Measurements from ENCODE around the gene IDH3G. TPM values are rescaled to one million over a fixed set of nuclear protein-coding genes. Genes with fewer than 3 reads are reported as not detected.

IDH3G gene
- total RNA-seq, 4 donors from 2014 or later, result 48.4 to 88.5 (median 67.2) TPM

GRCh38 chrX:153766098-153766817, 27.9 kb downstream of the IDH3G start:
- peak overlapping the region in 1 of 2 donors; percentile 13 for H3K4me3 ChIP-seq
- peak overlapping the region; percentile 42 to 77 for H3K27ac ChIP-seq
- no peaks in the 10 kb centered on the region for H3K36me3 ChIP-seq
- no peaks in the 10 kb centered on the region for H3K27me3 ChIP-seq
- no peaks in the 10 kb centered on the region for H3K9me3 ChIP-seq
- no peaks in the 10 kb centered on the region for H3K4me1 ChIP-seq
- intact Hi-C loops (cut with DNase I; ENCODE audit: low total_unique reads), result no loop called here
- peak; percentile 39 to 40 for DNase-seq
- no peak for TF ChIP-seq POLR2A (IDR thresholded peaks at IDR 0.05)
- no peak for TF ChIP-seq CTCF (IDR thresholded peaks at IDR 0.05)

DNA sequence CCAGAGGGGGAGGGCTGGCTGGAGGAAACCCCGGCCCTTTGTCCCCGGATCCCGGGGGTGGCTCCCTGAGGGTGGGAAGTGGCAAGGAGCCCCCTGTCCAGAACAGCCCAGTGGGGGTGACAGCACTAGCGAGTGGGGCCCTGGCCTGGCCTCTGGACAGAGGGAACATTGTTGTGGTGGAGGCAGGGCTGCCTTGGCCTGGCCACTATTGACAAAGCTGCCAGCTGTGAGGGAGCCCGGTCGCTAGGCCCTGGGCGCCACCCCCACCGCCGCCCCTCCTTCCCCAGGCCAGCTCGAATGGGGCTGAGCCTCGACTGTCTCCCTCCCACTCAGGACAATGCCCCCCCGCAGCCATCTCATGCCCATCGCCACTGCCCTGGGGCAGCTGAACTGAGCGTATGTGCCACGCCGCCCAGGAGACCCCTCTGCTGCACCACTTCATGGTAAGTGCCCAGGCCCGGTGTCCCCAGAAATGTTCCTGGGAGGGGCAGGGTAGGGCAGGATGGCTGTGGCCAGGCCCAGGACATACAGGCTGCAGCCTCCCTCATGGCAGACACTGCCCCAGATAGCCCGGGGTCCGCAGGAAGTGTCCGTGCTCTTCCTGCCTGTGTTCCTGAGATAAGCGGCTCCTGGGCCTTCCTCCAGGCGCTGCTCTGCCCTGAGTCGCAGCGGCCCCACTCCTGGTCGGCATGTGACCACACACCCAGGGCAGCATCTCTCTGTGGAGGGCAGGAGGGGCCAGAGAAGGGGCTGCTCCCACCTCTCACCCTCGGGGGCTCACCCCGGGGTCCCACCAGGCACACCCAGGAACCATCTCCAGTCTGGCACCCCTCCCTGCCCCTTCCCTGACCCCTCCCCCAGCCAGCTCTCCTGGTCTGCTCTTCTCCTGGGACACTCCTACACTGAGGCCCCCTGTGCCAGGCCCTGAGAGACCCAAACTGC, 28.8 kb downstream of the IDH3G start:
- Histone ChIP-seq H3K27me3 (no peaks in the 10 kb centered on the region), H3K9me3 (no peaks in the 10 kb centered on the region), H3K27ac (peak overlapping the region; percentile 42 to 77), H3K4me3 (peak overlapping the region in 1 of 2 donors; percentile 13), H3K4me1 (no peaks in the 10 kb centered on the region), H3K36me3 (no peaks in the 10 kb centered on the region)
- intact Hi-C loops (cut with DNase I; ENCODE audit: low total_unique reads), result no loop called here
- TF ChIP-seq POLR2A (IDR thresholded peaks at IDR 0.05), result no peak
- no peak for TF ChIP-seq CTCF (IDR thresholded peaks at IDR 0.05)
- peak; percentile 24 to 36 for DNase-seq

DNA sequence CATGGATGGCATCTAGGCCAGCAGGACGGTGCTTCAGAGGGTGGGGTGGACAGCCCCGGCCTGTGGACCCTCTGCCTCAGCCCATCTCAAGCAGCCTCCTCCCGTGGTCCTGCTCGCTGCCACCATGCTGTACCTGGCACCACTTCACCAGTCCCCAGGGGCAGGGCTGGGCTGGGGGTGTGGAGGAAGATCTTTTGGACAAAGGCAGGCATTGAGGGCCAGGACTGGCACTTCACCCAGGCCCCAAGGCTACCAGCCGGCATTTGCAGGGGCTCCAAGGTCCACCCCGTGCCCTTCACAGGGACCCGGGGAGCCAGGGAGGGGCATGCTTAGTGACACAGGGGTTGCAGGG, 29.4 kb downstream of the IDH3G start:
- H3K4me3 ChIP-seq, result peak overlapping the region in 1 of 2 donors; percentile 13
- no peaks in the 10 kb centered on the region for H3K9me3 ChIP-seq
- peak; percentile 16 to 17 for DNase-seq
- TF ChIP-seq CTCF (IDR thresholded peaks at IDR 0.05) (no peak), POLR2A (IDR thresholded peaks at IDR 0.05) (no peak)
- peak overlapping the region in 1 of 2 donors; percentile 77 for H3K27ac ChIP-seq
- intact Hi-C loops (cut with DNase I; ENCODE audit: low total_unique reads), result loop anchor here (5.0 kb wide), 1 partner anchor 188 kb away; no protein-coding TSS in a partner anchor
- H3K27me3 ChIP-seq, result no peaks in the 10 kb centered on the region
- H3K36me3 ChIP-seq, result no peaks in the 10 kb centered on the region
- no peaks in the 10 kb centered on the region for H3K4me1 ChIP-seq

DNA sequence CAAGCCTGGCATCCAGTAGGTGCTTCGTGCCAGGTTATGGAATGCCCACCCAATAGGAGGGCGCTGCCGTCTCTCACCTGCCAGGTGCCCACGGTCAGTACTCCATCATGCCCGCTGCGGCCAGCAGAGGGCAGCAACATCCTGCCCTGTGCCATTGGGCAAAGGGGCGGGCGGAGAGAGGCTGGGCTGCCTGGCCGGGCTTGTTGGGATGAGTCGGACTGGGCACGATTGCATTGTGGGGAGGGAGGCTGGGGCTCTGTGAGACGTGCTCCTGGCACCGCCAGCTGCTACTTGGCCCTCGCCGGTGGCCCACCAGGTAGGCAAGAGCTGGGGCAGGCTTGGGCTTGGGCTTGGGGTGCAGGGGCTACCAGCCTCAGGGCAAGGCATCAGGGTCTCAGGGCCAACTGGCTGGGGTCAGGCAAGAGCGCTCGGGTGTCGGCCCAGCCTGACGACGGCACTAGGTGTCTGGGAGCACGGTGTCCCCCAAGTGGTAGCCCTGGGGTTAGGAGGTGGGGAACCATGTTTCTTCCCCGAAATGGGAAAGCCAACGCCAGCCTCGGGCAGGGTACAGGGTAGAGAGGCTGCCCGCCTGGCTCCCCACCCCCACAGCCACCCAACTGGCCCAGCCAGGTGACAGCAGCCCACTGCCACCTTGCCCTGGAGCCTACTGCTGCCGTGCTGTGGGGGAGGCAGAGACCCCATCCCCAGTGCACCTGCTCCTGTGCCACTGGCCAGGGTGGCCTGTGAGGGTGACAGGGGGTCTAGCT, 30.0 kb downstream of the IDH3G start, which contains the start of gene PLXNB3:
Gene PLXNB3, plus strand, starts transcription at position 261 of the 767 bp plus-strand sequence. CDS start 1,287 bp downstream, outside the sequence.
- H3K4me1 ChIP-seq, result no peaks in the 10 kb centered on the region
- peak; percentile 70 to 81 for DNase-seq
- H3K27ac ChIP-seq, result peak within 1 kb of the TSS; percentile 25 to 77
- no peaks in the 10 kb centered on the region for H3K27me3 ChIP-seq
- H3K36me3 ChIP-seq, result no peaks in the 10 kb centered on the region
- H3K9me3 ChIP-seq, result no peaks in the 10 kb centered on the region
- peak within 1 kb of the TSS in 1 of 2 donors; percentile 13 for H3K4me3 ChIP-seq
- peak in 1 of 2 donors; percentile 29 for TF ChIP-seq POLR2A (IDR thresholded peaks at IDR 0.05)
- TF ChIP-seq CTCF (IDR thresholded peaks at IDR 0.05), result peak; percentile 74 to 89 (median 80)
- intact Hi-C loops (cut with DNase I; ENCODE audit: low total_unique reads), result loop anchor here (5.0 kb wide), 1 partner anchor 188 kb away; no protein-coding TSS in a partner anchor

Measured in uterus (tissue), 4 donors.